ENCODE data around the gene PJA2. TPM values are rescaled to one million over a fixed set of nuclear protein-coding genes. Genes with fewer than 3 reads are reported as not detected.

Gene PJA2
- total and polyA plus RNA-seq, 9 donors = 58.8 to 122 (median 109) TPM

DNA sequence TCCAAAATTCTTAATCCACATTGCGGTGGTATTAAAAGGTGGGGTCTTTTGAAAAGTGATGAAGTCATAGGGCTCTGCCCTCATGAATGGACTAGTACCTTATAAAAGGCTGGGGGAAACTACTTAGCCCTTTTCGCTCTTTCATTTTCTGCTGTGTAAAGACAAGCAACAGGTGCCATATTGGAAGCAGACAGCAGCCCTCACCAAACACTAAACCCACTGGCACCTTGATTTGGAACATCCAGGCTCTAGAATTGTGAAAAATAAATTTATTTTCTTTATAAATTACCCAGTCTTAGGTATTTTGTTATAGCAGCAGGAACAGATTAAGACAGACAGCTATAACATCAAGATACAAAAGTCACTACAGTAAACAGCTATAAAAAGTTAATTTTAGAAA lies 12.8 kb downstream of the PJA2 start:
- no peak for TF ChIP-seq EP300 (IDR thresholded peaks at IDR 0.05)
- no peak for TF ChIP-seq POLR2A (IDR thresholded peaks at IDR 0.05)
- TF ChIP-seq, protein P1, sequence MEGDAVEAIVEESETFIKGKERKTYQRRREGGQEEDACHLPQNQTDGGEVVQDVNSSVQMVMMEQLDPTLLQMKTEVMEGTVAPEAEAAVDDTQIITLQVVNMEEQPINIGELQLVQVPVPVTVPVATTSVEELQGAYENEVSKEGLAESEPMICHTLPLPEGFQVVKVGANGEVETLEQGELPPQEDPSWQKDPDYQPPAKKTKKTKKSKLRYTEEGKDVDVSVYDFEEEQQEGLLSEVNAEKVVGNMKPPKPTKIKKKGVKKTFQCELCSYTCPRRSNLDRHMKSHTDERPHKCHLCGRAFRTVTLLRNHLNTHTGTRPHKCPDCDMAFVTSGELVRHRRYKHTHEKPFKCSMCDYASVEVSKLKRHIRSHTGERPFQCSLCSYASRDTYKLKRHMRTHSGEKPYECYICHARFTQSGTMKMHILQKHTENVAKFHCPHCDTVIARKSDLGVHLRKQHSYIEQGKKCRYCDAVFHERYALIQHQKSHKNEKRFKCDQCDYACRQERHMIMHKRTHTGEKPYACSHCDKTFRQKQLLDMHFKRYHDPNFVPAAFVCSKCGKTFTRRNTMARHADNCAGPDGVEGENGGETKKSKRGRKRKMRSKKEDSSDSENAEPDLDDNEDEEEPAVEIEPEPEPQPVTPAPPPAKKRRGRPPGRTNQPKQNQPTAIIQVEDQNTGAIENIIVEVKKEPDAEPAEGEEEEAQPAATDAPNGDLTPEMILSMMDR (IDR thresholded peaks at IDR 0.05) = no peak
- Histone ChIP-seq H3K36me3 (no peaks in the 10 kb centered on the region), H3K27me3 (no peaks in the 10 kb centered on the region), H3K27ac (no peak overlapping the region), H3K4me3 (no peak overlapping the region), H3K9me3 (no peaks in the 10 kb centered on the region), H3K4me1 (ENCODE audit: insufficient read depth) (peaks cover 4% of the 10 kb centered on the region)
- DNase-seq = no peak
- intact Hi-C loops (cut with DNase I) = no loop called here
- 49 to 100% (median 51%) methylated on average over 2 of the region's 2 CpGs for WGBS, 3 donors

DNA sequence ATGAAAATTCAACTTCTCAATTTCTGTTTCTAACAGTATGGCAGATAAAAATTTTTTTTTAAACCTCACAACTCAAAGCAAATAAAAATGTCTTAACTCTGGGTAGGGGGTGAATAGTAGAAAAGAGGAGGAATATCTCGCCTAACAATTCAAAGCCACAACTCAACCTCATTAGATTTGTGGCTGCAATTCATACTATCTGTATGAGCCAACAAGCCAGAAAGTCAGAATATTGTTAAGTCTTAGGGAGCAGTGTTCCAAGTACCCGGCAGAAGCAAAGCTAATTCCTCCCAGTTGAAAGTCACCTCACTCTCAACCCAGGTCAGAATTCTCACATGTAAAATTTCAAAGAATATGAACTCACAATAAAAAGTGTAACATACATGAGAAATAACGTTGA lies 15.0 kb downstream of the PJA2 start:
- Histone ChIP-seq H3K9me3 (no peaks in the 10 kb centered on the region), H3K27me3 (no peaks in the 10 kb centered on the region), H3K4me1 (ENCODE audit: insufficient read depth) (peaks cover 4% of the 10 kb centered on the region), H3K27ac (no peak overlapping the region), H3K4me3 (no peak overlapping the region), H3K36me3 (no peaks in the 10 kb centered on the region)
- intact Hi-C loops (cut with DNase I) = no loop called here
- no peak for DNase-seq
- TF ChIP-seq EP300 (IDR thresholded peaks at IDR 0.05) = no peak
- TF ChIP-seq, protein P1 (IDR thresholded peaks at IDR 0.05) = no peak
- TF ChIP-seq POLR2A (IDR thresholded peaks at IDR 0.05) = no peak
- 43 to 63% (median 45%) methylated on average over 3 of the region's 3 CpGs for WGBS, 3 donors

DNA sequence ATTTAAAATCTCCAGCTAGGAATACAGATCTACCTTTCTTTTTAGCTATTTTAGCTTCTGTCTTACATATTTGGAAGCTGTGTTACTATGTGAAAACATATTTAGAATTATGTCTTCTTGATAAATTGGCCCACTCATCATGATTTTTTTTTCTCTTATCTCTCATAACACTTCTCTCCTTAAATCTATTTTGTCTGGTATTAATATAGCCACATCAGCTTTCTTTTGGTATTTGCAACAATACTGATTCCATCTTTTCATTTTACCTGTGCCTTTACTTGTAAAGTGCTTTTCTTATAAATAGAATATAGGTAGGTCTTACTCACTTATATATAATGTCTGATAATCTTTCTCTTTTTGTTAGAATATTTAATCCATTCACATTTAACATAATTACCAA lies 19.6 kb downstream of the PJA2 start:
- H3K36me3 ChIP-seq = no peaks in the 10 kb centered on the region
- H3K4me3 ChIP-seq = no peak overlapping the region
- DNase-seq = no peak
- no peaks in the 10 kb centered on the region for H3K9me3 ChIP-seq
- no peaks in the 10 kb centered on the region for H3K27me3 ChIP-seq
- intact Hi-C loops (cut with DNase I) = no loop called here
- H3K27ac ChIP-seq = no peak overlapping the region
- no peak for TF ChIP-seq POLR2A (IDR thresholded peaks at IDR 0.05)
- no peak for TF ChIP-seq EP300 (IDR thresholded peaks at IDR 0.05)
- TF ChIP-seq, protein P1 (IDR thresholded peaks at IDR 0.05) = no peak
- H3K4me1 ChIP-seq (ENCODE audit: insufficient read depth) = peaks cover 6% of the 10 kb centered on the region

DNA sequence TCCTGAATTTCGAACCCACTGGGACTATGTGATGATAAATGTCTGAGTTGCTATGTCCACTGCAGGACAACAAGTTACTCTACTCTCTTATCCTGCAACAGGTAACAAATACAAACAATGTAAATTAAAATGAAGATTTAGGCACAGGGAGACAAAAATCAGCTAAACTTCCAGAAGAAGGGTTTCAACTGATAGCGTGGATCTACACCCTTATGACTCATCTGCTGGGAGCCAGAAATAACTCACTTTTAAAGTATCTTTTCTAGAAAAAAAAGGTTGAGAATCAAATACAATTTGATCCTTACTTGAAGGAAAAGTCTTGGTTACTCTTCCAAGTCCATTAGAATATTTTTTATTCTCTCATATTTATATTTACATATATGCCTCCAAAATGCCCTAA lies 21.4 kb downstream of the PJA2 start:
- TF ChIP-seq POLR2A (IDR thresholded peaks at IDR 0.05) (no peak), EP300 (IDR thresholded peaks at IDR 0.05) (no peak)
- TF ChIP-seq, protein P1 (IDR thresholded peaks at IDR 0.05) = no peak
- Histone ChIP-seq H3K4me3 (no peak overlapping the region), H3K27ac (no peak overlapping the region), H3K9me3 (no peaks in the 10 kb centered on the region), H3K27me3 (no peaks in the 10 kb centered on the region), H3K36me3 (no peaks in the 10 kb centered on the region), H3K4me1 (ENCODE audit: insufficient read depth) (peaks cover 6% of the 10 kb centered on the region)
- intact Hi-C loops (cut with DNase I) = no loop called here
- WGBS, 3 donors = 58 to 85% (median 73%) methylated on average over 2 of the region's 2 CpGs
- DNase-seq = no peak
